SK-N-SH treated with all-trans-retinoic acid at 6 μM for 48 hours (cell line): ENCODE measurements around the gene SLC25A30.

ENCODE experiments used
- ATAC-seq: fragments of 200-7000 bp; cut with Tn5 transposase; 3 replicates; pipeline ENCODE4 v1.9.1; 2020; ENCODE audit warnings: mild to moderate bottlenecking, moderate library complexity
- ARNTL ChIP-seq: fragments of 450-650 bp; formaldehyde crosslinking; IDR thresholded peaks from 2 replicates; pipeline ENCODE4 v1.5.0; 2020; ENCODE audit warnings: low read depth, mild to moderate bottlenecking, moderate library complexity, borderline replicate concordance
- BACH2 ChIP-seq: fragments of 250-450 bp; sonication (Bioruptor Pico); IDR thresholded peaks from 2 replicates; pipeline ENCODE4 v1.9.0; 2021; ENCODE audit warnings: mild to moderate bottlenecking, borderline replicate concordance
- CSDC2 ChIP-seq: fragments of 250-450 bp; sonication (Bioruptor Pico); IDR thresholded peaks from 2 replicates; pipeline ENCODE4 v1.5.0; 2020; ENCODE audit warnings: mild to moderate bottlenecking, moderate library complexity
- ESRRG ChIP-seq: fragments of 250-450 bp; sonication (Bioruptor Pico); IDR thresholded peaks from 2 replicates; pipeline ENCODE4 v1.6.1; 2021; ENCODE audit warnings: mild to moderate bottlenecking
- GLIS3 ChIP-seq: fragments of 250-450 bp; sonication (Bioruptor Pico); IDR thresholded peaks from 2 replicates; pipeline ENCODE4 v1.5.0; 2020; ENCODE audit warnings: mild to moderate bottlenecking, moderate library complexity
- OSR1 ChIP-seq: fragments of 250-450 bp; sonication (Bioruptor Pico); IDR thresholded peaks from 2 replicates; pipeline ENCODE4 v1.8.0; 2022; ENCODE audit warnings: moderate library complexity, mild to moderate bottlenecking, inconsistent platforms
- PPARA ChIP-seq: fragments of 250-450 bp; sonication (Bioruptor Pico); IDR thresholded peaks from 2 replicates; pipeline ENCODE4 v1.5.0; 2020; ENCODE audit warnings: mild to moderate bottlenecking, borderline replicate concordance
- SNAI2 ChIP-seq: fragments of 250-450 bp; sonication (Bioruptor Pico); IDR thresholded peaks from 2 replicates; pipeline ENCODE4 v1.5.0; 2020; ENCODE audit warnings: mild to moderate bottlenecking, moderate library complexity
- TCF4 ChIP-seq: fragments of 250-450 bp; sonication (Bioruptor Pico); IDR thresholded peaks from 2 replicates; pipeline ENCODE4 v1.8.0; 2021; ENCODE audit warnings: mild to moderate bottlenecking, moderate library complexity, borderline replicate concordance
- TOX ChIP-seq: fragments of 250-450 bp; sonication (Bioruptor Pico); IDR thresholded peaks from 2 replicates; pipeline ENCODE4 v1.8.0; 2021; ENCODE audit warnings: mild to moderate bottlenecking, moderate library complexity, borderline replicate concordance
- ZC3H10 ChIP-seq: fragments of 250-450 bp; sonication (Bioruptor Pico); IDR thresholded peaks from 2 replicates; pipeline ENCODE4 v1.5.1; 2021; ENCODE audit warnings: mild to moderate bottlenecking, moderate library complexity
- ZFP3 ChIP-seq: fragments of 250-450 bp; sonication (Bioruptor Pico); IDR thresholded peaks from 2 replicates; pipeline ENCODE4 v1.5.0; 2020; ENCODE audit warnings: mild to moderate bottlenecking, moderate library complexity
- ZFP30 ChIP-seq: fragments of 450-650 bp; formaldehyde crosslinking; IDR thresholded peaks from 2 replicates; pipeline ENCODE4 v1.5.0; 2022; ENCODE audit warnings: mild to moderate bottlenecking, moderate library complexity
- ZNF565 ChIP-seq: fragments of 450-650 bp; formaldehyde crosslinking; conservative IDR thresholded peaks from 2 replicates; pipeline ENCODE4 v1.5.0; 2020; ENCODE audit warnings: low read depth, mild to moderate bottlenecking, moderate library complexity
- ZNF70 ChIP-seq: fragments of 450-650 bp; formaldehyde crosslinking; IDR thresholded peaks from 2 replicates; pipeline ENCODE4 v1.5.0; 2020; ENCODE audit warnings: mild to moderate bottlenecking, moderate library complexity
- ZNF8 ChIP-seq: fragments of 450-650 bp; formaldehyde crosslinking; IDR thresholded peaks from 2 replicates; pipeline ENCODE4 v1.5.0; 2020; ENCODE audit warnings: mild to moderate bottlenecking, moderate library complexity
- TF ChIP-seq, protein P1 (sequence below): fragments of 250-450 bp; sonication (Bioruptor Pico); IDR thresholded peaks from 2 replicates; pipeline ENCODE4 v1.5.1; 2021; ENCODE audit warnings: mild to moderate bottlenecking, moderate library complexity
- TF ChIP-seq, protein P2 (sequence below): fragments of 250-450 bp; sonication (Bioruptor Pico); IDR thresholded peaks from 2 replicates; pipeline ENCODE4 v1.5.0; 2020; ENCODE audit warnings: mild to moderate bottlenecking, moderate library complexity
- TF ChIP-seq, protein P3 (sequence below): fragments of 250-450 bp; sonication (Bioruptor Pico); IDR thresholded peaks from 2 replicates; pipeline ENCODE4 v1.8.0; 2020; ENCODE audit warnings: mild to moderate bottlenecking, moderate library complexity, borderline replicate concordance
- TF ChIP-seq, protein P4 (sequence below): fragments of 250-450 bp; sonication (Bioruptor Pico); IDR thresholded peaks from 2 replicates; pipeline ENCODE4 v1.5.1; 2020; ENCODE audit warnings: low read depth, mild to moderate bottlenecking, moderate library complexity

The SLC25A30 gene

DNA sequence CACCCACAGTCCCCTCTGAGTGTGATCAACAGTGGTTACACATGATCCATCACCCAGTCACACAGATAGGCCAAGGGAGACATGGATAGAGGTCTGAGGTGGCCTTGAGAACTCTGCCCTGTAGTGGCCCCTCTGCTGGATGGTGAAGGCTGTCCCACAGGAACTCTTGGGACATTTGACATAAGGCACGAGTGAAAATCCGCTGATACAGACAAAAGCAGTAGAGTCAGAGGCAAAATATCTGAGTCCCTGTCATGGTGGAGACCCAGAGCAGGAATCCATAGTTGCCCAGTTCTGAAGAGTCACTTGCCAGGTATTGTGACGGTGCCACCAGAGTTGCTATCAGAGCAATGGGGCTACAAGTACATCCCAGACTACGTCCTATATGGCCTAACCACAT lies 18.8 kb upstream of the SLC25A30 start (continued):
- TF ChIP-seq, protein P1, sequence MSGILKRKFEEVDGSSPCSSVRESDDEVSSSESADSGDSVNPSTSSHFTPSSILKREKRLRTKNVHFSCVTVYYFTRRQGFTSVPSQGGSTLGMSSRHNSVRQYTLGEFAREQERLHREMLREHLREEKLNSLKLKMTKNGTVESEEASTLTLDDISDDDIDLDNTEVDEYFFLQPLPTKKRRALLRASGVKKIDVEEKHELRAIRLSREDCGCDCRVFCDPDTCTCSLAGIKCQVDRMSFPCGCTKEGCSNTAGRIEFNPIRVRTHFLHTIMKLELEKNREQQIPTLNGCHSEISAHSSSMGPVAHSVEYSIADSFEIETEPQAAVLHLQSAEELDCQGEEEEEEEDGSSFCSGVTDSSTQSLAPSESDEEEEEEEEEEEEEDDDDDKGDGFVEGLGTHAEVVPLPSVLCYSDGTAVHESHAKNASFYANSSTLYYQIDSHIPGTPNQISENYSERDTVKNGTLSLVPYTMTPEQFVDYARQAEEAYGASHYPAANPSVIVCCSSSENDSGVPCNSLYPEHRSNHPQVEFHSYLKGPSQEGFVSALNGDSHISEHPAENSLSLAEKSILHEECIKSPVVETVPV (CRISPR knock-in tag), result no peak
- TF ChIP-seq ZNF565 (CRISPR knock-in tag), result no peak

DNA sequence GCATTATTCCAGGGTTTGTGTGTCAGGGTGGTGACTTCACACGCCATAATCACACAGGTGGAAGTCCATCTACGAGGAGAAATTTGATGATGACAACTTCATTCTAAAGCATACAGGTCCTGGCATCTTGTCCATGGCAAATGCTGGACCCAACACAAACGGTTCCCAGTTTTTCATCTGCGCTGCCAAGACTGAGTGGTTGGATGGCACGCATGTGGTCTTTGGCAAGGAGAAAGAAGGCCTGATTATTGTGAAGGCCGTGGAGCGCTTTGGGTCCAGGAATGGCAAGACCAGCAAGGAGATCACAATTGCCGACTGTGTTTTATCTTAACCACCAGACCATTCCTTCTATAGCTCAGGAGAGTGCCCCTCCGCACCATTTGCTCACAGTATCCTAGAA lies 18.2 kb upstream of the SLC25A30 start:
- ATAC-seq, result no peak
- no peak for TF ChIP-seq ZNF8 (CRISPR knock-in tag)
- TF ChIP-seq BACH2 (CRISPR knock-in tag), result no peak
- TF ChIP-seq ESRRG (CRISPR knock-in tag), result no peak
- no peak for TF ChIP-seq OSR1 (CRISPR knock-in tag)
- TF ChIP-seq TOX (CRISPR knock-in tag), result no peak
- TF ChIP-seq, protein P2, sequence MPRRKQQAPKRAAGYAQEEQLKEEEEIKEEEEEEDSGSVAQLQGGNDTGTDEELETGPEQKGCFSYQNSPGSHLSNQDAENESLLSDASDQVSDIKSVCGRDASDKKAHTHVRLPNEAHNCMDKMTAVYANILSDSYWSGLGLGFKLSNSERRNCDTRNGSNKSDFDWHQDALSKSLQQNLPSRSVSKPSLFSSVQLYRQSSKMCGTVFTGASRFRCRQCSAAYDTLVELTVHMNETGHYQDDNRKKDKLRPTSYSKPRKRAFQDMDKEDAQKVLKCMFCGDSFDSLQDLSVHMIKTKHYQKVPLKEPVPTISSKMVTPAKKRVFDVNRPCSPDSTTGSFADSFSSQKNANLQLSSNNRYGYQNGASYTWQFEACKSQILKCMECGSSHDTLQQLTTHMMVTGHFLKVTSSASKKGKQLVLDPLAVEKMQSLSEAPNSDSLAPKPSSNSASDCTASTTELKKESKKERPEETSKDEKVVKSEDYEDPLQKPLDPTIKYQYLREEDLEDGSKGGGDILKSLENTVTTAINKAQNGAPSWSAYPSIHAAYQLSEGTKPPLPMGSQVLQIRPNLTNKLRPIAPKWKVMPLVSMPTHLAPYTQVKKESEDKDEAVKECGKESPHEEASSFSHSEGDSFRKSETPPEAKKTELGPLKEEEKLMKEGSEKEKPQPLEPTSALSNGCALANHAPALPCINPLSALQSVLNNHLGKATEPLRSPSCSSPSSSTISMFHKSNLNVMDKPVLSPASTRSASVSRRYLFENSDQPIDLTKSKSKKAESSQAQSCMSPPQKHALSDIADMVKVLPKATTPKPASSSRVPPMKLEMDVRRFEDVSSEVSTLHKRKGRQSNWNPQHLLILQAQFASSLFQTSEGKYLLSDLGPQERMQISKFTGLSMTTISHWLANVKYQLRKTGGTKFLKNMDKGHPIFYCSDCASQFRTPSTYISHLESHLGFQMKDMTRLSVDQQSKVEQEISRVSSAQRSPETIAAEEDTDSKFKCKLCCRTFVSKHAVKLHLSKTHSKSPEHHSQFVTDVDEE, result no peak
- no peak for TF ChIP-seq ARNTL
- TF ChIP-seq GLIS3, result no peak
- no peak for TF ChIP-seq ZFP3
- TF ChIP-seq ZNF70 (CRISPR knock-in tag), result no peak
- no peak for TF ChIP-seq PPARA (CRISPR knock-in tag)
- no peak for TF ChIP-seq ZC3H10 (CRISPR knock-in tag)
- no peak for TF ChIP-seq ZNF565 (CRISPR knock-in tag)
- TF ChIP-seq, protein P1 (CRISPR knock-in tag), result no peak
- no peak for TF ChIP-seq ZFP30 (CRISPR knock-in tag)
- TF ChIP-seq CSDC2 (CRISPR knock-in tag), result no peak
- TF ChIP-seq, protein P3, sequence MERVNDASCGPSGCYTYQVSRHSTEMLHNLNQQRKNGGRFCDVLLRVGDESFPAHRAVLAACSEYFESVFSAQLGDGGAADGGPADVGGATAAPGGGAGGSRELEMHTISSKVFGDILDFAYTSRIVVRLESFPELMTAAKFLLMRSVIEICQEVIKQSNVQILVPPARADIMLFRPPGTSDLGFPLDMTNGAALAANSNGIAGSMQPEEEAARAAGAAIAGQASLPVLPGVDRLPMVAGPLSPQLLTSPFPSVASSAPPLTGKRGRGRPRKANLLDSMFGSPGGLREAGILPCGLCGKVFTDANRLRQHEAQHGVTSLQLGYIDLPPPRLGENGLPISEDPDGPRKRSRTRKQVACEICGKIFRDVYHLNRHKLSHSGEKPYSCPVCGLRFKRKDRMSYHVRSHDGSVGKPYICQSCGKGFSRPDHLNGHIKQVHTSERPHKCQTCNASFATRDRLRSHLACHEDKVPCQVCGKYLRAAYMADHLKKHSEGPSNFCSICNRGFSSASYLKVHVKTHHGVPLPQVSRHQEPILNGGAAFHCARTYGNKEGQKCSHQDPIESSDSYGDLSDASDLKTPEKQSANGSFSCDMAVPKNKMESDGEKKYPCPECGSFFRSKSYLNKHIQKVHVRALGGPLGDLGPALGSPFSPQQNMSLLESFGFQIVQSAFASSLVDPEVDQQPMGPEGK, result no peak
- TF ChIP-seq, protein P4, sequence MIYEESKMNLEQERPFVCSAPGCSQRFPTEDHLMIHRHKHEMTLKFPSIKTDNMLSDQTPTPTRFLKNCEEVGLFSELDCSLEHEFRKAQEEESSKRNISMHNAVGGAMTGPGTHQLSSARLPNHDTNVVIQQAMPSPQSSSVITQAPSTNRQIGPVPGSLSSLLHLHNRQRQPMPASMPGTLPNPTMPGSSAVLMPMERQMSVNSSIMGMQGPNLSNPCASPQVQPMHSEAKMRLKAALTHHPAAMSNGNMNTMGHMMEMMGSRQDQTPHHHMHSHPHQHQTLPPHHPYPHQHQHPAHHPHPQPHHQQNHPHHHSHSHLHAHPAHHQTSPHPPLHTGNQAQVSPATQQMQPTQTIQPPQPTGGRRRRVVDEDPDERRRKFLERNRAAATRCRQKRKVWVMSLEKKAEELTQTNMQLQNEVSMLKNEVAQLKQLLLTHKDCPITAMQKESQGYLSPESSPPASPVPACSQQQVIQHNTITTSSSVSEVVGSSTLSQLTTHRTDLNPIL (CRISPR knock-in tag), result no peak
- TF ChIP-seq TCF4 (CRISPR knock-in tag), result no peak
- no peak for TF ChIP-seq SNAI2 (CRISPR knock-in tag)

DNA sequence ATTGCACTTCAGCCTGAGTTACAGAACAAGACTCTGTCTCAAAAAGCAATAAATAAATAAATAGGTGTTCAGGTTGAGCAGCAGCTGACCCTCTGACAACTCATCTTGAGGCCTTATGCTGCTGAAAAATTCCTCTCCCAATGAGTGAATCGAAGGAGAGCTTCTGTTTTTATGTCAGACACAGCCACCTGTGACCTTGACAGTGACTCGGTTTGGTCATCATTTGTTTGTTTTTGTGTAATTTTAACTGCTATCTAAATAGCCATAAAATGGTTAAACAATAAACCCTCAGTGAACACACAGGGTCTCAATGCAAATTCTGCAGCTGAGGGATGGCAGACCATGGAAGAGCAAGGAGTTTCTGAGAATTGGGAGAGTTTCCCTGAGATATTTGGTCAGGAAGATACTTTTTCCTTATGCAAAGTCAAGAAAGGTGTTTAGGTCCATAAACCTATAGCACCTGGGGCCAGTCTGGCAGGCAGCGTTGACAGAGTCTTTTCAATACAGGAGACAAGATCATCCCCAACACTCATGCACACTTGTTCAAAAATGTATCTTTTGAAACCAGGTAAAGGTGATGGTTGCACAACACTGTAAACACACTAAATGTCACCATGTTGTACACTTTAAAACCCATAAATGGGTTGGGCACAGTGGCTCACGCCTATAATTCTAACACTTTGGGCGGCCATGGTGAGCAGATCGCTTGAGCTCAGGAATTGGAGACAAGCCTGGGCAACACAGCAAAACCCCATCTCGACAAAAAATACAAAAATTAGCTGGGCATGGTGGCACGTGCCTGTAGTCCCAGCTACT lies 16.6 kb upstream of the SLC25A30 start:
- no peak for TF ChIP-seq ARNTL
- TF ChIP-seq, protein P2, result no peak
- ATAC-seq, result no peak
